Stimulated activated naive CD4-positive, alpha-beta T cell treated with Interleukin-2 at 50 U/mL for 16 hours (primary cell): ENCODE data around the gene SYNC.
A peak's percentile ranks its signal among the peaks of the same experiment; 100 is the strongest.
"Not testable (repeated sequence)": the region's sequence is repeated elsewhere in the genome, so short reads cannot be mapped to it uniquely, and the experiment has no call there.

Source experiments
- DNase-seq: peaks from one replicate; lab custom pipeline; 2025; lab: John Stamatoyannopoulos, UW

Gene SYNC

DNA sequence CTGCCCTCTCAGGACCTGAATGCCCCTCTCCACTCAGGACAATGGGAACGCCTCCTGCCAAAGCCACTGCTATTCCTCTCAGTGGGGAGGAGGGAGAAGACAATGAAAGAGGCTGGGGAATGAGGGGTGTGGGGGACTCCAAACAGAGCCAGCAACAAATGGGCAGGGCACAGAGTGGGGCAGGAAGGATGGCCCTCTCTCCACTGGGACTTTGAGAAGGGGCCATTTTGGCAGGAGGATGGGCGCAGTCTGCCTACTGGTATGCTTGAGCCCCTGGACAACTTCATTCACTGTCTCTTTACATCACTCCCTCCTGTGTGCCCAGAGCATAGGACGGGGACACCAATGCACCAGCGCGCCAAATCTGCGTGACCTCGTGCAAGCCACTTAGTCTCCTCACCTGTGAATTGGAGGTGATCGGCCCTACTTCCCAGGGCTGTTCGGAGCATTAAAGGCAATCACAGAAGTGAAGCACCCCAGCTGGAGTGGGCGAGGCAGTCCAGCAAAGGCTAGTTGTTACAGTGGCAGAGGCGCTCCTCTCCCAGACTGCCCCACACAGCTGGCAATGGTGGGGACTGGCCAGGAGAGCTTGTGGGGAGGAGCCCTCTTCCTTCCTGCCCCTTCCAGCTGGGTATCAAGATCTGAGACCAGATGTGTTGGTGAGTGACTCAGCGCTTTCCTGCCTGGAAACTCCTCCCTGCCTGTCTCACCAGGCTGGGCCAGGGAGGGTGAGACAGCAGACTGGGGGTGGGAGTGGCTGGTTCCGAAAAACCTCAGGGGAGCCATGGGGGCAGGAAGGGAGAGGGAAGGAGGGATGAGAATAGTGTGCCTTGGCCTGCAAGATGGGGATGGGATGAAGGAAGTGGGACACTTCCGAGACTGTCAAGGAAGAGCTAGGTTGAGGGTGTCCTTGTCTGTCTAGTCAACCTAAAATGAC, 22.4 kb upstream of the SYNC start:
- no peak for DNase-seq

DNA sequence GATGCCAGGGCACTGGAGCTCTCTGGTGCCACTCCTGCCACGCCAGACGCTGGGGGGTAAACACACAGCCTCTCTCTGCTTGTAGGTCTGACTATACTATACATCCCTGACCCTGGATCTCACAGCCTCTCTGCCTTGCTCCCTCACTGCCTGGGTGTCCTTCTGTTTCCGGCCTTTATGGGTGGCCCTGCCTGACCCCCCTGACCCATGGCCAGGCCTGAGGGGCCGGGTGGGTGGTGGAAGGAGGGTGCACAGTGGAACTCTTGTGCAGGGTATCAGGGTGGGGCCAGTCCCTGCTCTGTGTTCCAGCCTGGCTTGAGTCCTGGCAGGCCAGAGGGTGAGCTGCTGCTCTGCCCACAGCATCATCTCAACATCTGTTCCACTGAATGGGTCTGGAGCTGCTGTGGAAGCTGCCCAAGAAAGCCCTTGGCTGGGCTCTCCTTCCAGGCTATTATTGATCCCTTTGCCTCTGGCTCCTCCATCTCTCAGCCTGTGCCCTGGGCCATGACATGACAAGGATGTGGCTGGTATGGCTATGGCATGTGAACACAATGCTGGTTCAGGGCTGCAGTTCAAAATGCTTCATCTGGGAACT, 17.2 kb upstream of the SYNC start:
- no peak for DNase-seq

DNA sequence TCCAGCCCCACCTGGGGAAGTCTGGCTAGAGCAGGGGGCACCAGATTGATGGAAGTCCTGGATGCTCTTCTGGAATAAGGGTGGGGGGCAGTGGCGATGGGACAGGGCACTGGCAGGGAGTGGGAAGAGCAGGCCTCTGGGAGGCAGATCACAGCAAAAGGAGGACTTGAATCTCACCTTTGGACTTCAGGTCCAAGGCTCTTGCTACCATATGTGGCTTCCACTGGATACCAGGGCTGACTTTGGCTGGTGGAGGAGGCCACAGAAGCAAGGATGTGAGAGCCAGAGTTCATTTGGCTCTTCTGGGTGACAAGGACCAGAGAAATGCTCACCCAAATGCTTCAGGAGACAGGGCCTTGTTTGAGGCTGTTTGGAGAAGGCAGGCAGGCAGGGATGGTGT, 16.0 kb upstream of the SYNC start:
- DNase-seq, result no peak

DNA sequence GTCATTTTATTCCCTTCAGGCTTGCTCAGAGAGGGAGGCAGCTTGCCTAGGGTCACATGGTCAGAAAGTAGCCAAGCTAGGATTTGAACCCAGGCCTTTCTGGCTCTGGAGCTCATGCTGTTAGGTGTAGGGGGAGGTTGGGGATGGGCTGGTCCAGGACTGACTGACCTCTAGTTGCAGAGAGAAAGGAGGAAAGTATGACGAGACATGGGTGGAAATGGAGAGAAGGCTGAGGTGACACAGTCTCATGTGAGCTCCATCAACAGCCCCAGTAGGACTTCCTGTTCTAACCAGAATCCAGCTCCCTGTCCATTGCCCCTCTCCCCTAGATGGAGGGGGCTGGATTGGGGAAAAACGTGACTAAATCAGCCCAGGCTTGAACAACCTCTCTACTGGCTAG, 15.5 kb upstream of the SYNC start:
- no peak for DNase-seq

DNA sequence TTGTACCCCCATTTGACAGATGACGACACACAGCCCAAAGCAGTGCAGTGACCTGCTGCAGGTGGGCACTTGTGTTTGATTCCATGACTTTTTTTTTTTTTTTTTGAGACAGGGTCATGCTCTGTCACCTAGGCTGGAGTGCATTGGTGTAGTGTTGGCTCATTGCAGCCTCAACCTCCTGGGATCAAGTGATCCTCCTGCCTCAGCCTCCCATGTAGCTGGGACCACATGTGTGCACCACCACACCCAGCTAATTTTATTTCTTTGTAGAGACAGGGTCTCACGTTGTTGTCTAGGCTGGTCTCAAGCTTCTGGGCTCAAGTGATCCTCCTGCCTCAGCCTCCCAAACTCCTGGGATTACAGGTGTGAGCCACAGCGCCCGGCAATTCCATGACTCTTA, 14.9 kb upstream of the SYNC start:
- no peak for DNase-seq

DNA sequence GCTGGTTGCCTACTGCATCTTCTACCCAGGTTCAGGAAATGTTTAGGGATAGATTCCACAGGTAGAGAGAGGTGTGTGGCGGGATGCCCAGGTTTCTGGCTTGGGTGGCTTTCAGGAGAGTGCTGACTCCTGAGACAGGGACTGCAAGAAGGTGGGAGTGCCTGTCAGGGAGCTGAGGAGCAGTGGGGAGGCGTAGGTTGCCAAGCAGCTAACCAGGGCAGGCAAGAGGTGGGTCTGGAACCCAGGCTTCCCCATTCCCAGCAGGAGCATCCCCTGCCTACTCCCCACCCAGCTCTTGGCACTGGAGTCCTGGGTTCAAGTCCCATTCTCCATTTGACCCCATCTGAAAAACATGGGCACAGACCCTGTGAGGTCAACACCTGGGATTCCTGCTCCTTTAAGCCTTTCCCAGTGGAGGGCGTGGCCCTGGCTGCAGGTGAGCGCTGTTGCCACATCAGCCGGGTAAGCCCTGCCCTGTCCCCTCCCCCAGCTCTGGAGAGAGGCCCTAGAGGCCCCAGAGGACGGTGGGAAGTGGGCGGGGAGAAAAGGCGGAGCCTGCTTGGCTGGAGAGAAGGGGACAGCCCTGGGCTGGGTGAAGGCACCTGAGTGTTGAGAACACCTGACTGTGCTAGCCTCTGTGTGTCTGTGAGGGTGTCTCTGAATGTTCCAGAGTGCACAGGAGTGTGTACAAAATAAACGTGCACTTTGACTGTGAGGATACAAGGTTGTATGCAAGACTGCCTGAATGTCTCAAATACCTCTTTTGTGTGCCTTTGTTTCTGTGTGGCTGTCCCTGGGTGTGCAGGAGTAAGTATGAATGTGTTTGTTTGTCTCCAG, 14.0 kb upstream of the SYNC start:
- peak; percentile 32 for DNase-seq

DNA sequence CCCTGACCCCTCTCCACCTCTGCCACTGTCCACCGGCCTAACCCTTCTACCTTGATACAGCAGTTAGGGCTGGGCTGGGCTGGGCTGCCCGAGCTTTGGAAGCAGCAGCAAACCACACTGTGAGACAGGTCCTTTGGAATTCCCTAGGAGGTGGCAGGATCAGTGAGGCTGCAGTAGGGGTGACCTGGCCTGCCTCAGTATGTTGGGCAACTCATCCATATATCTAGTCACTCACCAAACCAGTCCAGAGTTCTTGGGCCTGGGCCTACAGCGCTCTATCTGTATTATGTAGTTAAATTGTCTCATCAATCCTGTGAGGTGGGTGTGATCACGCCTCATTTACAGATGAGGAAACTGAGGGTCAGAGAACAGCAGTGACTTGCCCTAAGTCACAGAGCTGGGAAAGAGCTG, 13.3 kb upstream of the SYNC start:
- no peak for DNase-seq

DNA sequence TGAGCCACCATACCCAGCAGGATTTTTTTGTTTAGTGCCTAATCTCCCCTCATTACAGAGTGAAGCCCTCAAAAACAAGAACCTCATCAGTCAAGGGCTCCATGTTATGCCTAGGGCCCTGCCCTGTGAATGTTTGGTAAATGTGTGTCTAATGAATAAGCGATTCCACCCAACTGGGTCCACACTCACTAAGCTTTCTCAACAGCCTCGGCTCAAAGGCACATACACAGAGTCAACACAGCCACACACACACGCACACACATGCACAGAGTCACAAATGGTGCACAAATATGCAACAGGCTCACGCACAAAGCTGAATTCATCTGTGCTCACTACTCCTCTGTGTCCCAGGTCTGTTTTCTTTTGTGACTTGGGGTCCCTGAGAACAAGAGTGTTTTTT, 11.7 kb upstream of the SYNC start:
- no peak for DNase-seq

DNA sequence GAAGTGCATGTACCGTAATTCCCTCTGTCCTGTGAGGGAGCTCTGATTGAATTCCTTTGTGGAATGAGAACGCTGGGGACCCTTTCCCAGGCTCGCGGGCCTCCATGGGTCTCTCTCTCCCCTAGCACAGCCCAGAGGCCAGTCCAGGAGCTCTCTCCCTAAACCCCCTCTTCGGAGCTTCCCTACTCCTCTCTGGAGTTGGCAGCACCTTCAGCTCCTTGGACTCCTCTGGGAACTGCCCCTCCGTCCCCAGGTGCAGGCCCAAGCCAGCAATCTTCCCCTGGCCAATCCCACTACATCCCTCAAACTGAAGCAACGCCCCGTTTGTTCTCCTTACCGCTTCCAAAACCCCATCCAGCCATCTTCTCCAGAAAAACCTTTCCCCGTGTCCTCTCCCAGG, 10.5 kb upstream of the SYNC start:
- no peak for DNase-seq

DNA sequence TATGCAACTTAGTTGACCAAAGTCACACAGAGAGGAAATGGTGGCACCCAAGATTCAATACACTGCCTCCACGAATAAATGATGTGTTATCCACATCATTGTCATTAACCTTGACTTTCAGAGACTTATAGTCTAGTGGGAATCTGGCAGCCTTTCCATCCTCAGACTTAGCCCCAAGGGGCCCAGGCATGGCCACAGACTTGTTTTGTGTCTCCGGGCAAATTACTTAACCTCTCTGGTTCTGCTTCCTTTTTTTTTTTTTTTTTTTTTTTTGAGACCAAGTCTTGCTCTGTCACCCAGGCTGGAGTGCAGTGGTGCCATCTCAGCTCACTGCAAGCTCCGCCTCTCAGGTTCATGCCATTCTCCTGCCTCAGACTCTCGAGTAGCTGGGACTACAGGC, 8.7 kb upstream of the SYNC start:
- DNase-seq, result not testable (repeated sequence)

DNA sequence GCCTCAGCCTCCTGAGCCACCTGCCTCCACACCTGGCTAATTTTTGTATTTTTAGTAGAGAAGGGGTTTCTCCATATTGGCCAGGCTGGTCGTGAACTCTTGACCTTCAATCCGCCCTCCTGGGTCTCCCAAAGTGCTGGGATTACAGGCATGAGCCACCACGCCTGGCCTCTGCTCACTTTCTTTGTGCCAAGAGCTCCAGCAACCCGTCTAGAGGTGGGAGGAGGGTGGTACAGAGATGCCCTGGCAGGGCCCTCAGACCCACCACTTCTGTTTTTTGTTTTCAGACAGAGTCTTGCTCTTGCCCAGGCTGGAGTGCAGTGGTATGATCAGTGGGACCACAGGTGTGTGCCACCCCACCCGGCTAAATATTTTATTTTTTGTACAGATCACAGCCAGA, 6.9 kb upstream of the SYNC start:
- DNase-seq, result no peak

DNA sequence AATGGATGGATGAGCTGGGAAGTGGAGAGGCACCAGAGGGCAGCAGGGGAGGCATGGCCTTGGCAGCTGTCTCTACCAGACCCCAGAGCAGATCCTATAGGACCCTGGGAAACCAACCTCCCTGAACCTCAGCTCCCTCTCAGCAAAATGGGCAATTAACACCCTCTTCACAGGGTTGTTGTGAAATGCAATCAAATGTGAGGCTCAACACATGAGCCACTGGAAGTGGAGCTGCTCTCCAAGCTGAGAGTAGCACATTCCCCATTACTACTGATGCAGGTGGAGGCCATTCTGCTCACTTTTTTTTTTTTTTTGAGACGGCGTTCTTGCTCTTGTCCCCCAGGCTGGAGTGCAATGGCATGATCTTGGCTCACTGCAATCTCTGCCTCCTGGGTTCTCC, 6.5 kb upstream of the SYNC start:
- DNase-seq, result no peak

DNA sequence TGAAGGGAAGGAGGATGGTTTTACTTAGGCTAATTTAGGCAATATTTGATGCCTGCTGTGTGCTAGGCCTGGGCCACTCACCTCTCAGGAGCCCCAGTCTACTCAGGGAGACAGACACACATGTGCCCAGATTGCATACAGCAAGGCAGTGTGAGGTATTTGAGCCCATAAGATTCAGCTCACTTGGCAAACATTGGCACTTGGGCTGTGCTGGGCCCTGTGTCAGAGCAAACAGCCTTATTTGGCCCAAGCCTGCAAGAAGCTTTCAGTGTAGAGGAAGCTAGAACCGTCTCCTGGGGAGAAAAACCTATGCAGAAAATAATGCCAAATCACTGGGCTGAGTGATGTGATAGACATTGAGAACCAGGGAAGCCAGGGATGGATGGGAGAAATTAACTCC, 3.9 kb upstream of the SYNC start:
- DNase-seq, result no peak

DNA sequence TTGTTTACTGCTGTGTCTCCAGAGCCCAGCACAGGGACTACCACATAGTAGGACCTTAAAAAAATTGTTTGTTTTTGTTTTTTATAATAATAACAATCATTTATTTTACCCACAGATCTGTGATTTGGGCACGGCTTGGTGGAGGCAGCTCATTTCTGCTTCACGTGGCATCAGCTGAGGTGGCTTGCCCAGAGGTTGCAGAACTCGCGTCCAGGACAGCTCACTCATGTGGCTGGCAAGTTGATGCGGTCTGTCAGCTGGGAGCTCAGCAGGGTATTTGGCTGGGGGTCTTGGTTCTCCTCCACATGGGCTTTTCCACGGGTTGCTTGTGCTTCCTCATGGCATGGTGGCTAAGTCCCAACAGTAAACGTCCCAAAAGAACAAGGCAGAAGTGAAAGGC, 2.9 kb upstream of the SYNC start:
- no peak for DNase-seq

DNA sequence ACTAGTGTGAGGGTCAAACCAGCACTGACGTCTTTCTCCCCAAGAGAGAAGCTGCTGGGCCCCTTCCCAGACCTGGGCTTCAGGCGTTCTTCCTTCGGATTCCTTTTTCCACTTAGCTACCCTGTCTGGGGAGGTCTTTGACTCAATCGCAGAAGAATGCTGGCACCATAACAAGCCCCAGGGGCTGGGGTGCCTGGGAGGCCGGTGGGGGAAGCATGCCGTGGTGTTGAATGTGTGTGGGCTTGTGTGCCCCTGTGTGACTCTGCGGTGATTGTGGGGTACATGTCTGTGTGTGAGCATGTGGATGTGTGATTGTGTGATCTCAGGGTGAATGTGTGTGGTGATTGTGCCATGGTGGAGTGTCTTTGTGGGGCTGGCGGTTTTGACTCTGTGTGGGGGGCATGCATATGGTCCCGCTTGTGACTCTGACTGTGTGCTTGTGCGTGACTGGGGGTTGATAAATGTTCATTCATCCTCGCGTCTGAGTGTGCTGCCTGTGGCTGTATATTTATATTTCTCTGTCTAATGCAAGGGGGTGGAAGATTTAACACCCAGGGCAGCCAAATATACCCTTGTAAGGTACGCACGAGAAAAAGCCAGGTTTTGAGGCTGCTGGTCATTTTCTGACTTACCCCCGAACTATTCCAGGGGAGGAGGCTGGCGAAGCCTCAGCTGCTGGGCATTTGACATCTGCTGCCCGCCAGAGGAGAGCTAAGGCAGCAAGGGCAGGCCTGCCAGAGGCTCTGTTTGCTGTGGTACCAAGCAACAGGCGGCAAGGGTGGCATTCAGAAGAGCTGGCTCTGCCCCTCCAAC, 1.1 kb upstream of the SYNC start:
- no peak for DNase-seq

DNA sequence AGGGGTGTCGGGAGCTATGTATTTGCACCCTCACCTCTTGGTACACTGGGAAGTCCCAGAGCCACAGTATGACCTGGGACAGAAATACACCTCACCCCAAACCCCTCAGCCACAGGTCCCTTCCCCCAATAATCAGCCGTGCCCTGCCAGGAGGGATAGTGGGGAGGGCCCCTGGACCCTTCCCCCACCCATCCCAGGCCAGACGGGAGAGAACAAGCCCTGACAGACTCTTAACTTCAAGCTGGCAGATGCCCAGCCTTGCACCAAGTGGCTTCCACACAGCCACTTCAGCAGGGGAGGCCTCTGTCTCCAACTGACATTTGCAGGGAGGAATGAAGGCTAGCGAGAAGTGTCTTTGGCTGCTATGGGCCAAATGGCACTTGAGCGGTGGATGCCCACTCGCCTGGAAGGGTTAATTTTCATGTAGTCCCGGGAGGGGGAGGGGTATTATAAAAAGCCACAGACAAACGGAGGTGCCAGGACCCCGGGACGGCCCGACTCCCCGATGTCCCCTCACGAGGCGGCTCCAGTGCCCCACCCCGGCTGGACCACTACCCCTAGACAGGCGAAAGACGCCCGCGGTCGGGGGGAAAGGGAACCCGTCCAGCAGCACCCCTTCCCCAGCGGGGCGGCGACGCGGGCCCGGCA, 495 bp downstream of the SYNC start:
- no peak for DNase-seq

DNA sequence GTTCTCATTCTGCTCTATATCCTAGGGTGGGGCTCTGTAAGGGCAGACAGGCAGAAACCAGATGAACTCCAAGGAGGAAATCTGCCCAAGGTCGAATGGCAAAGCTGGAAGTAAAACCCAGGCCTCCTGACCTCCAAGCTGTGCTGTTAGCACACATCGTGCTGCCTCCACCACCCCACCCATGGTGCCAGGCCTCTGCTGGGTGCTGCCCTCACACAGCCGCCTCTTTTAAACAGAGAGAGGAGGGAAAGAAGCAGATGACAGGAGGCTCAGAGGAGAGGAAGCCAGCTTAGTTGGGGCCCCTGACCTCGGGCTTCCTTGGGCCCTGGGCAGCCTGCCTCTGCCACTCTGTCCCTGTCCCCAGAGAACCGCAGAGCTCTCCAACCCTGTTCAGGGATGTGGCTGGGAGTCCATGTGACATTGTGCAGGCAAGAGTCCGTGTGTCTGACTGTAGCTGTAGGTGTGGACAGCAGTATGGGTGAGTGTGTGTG, 1.1 kb downstream of the SYNC start:
- no peak for DNase-seq

DNA sequence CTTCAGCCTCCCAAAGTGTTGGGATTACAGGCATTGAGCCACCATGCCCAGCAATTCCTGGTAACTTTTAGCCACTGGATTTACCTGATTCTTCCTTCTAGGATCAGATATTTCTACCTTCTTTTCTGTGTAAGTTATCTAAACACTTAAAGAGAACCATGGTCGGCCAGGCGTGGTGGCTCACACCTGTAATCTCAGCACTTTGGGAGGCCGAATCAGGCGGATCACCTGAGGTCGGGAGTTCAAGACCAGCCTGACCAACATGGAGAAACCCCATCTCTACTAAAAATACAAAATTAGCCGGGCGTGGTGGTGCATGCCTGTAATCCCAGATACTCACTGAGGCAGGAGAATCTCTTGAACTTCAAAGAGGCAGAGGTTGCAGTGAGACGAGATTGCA, 5.6 kb downstream of the SYNC start:
- DNase-seq, result not testable (repeated sequence)

DNA sequence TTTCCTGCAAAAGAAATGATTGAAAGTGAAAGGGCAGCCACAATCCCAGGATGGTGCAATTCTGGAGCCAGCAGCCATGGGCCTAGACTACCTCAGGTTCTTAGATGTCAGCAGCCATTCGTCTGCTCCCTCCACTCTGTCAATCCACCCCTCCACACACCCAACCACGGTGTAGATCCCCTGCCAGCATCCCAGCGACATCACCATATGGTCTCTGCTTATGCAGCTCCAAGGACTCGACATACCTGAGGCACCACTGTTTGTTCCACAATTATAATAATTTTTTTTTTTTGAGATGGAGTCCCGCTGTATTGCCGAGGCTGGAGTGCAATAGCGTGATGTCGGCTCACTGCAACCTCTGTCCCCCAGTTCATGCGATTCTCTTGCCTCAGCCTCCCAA, 6.5 kb downstream of the SYNC start:
- no peak for DNase-seq

DNA sequence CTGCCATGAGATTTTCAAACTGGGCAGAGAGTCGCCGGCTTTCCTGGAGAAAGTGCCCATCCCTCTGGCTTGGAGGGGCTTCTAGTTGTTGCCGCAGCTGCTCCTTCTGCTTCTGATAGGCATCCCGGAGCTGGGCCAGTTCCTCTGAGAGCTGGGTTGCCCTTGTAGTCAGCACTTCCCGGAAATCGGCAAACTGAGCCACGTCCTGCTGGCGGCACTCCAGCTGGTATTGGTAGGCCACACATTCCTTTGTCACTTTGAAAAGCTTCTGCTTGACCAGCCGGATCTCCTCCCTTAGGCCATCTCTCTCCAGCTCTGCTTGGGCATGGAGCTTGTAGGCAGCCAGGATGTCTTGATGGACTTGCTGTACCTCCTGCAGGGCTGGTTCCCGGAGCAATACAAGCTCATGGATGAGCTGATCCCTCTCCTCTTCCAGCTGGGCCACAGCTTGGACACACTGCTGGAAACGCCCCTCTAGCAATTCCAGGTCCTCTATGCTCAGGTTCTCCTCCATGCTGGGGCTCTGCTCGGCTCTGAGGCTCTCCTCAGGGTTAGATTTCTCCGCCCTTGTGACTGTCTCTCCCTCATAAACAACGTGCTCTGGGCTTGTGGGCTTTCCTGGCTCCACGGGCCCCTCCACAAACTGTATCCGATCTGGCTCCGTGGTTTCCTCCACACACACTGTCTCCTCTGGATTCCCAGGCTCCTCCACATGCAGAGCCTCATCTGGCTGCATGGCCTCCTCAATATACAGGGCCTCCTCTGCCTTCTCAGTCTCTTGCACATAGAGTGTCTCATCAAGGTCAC, 7.3 kb downstream of the SYNC start:
- DNase-seq, result no peak
